Measurements from ENCODE around the gene UNC79.

- TF ChIP-seq, protein P1, sequence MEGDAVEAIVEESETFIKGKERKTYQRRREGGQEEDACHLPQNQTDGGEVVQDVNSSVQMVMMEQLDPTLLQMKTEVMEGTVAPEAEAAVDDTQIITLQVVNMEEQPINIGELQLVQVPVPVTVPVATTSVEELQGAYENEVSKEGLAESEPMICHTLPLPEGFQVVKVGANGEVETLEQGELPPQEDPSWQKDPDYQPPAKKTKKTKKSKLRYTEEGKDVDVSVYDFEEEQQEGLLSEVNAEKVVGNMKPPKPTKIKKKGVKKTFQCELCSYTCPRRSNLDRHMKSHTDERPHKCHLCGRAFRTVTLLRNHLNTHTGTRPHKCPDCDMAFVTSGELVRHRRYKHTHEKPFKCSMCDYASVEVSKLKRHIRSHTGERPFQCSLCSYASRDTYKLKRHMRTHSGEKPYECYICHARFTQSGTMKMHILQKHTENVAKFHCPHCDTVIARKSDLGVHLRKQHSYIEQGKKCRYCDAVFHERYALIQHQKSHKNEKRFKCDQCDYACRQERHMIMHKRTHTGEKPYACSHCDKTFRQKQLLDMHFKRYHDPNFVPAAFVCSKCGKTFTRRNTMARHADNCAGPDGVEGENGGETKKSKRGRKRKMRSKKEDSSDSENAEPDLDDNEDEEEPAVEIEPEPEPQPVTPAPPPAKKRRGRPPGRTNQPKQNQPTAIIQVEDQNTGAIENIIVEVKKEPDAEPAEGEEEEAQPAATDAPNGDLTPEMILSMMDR (IDR thresholded peaks at IDR 0.05), result no peak
- TF ChIP-seq EZH2phosphoT487 (IDR thresholded peaks at IDR 0.05) (no peak), EZH2 (IDR thresholded peaks at IDR 0.05) (no peak)
Observed at GRCh38 chr14:93716746-93717667, 286.3 kb downstream of the UNC79 start.
